GM23248 (cell line): ENCODE data around the gene PCDHAC1. TPM values are rescaled to one million over a fixed set of nuclear protein-coding genes. Genes with fewer than 3 reads are reported as not detected.

Experiments used
- DNase-seq: peaks from one replicate; pipeline ENCODE4 v3.0.0-alpha.2; 2015
- H2AFZ ChIP-seq: fragments of 200-600 bp; sonication (generic); 2 replicates; pipeline ENCODE4 v1.6.1; 2016; ENCODE audit warnings: antibody characterized with exemption
- H3F3A ChIP-seq: fragments of 200-600 bp; sonication (generic); 2 replicates; pipeline ENCODE4 v1.6.1; 2016; ENCODE audit warnings: mild to moderate bottlenecking, antibody characterized with exemption, mixed run types; ENCODE audit not compliant: insufficient read depth
- H3K27ac ChIP-seq: fragments of 200-600 bp; sonication (generic); 2 replicates; pipeline ENCODE4 v1.5.1; 2016; ENCODE audit warnings: mild to moderate bottlenecking
- H3K27me3 ChIP-seq: fragments of 200-600 bp; sonication (generic); replicated peaks from 2 replicates; pipeline ENCODE4 v1.6.1; 2016; ENCODE audit warnings: mild to moderate bottlenecking; ENCODE audit not compliant: insufficient read depth
- H3K36me3 ChIP-seq: fragments of 200-600 bp; sonication (generic); 2 replicates; pipeline ENCODE4 v1.6.1; 2016; ENCODE audit warnings: low read depth, mild to moderate bottlenecking
- H3K4me1 ChIP-seq: fragments of 200-600 bp; sonication (generic); 2 replicates; pipeline ENCODE4 v1.6.1; 2016; ENCODE audit warnings: mild to moderate bottlenecking; ENCODE audit not compliant: insufficient read depth
- H3K4me2 ChIP-seq: fragments of 200-600 bp; sonication (generic); one replicate; pipeline ENCODE4 v1.6.1; 2016; ENCODE audit warnings: mild to moderate bottlenecking; ENCODE audit not compliant: unreplicated experiment
- H3K4me3 ChIP-seq: fragments of 200-600 bp; sonication (generic); 2 replicates; pipeline ENCODE4 v1.5.1; 2016; ENCODE audit warnings: mild to moderate bottlenecking
- H3K79me2 ChIP-seq: fragments of 200-600 bp; sonication (generic); 2 replicates; pipeline ENCODE4 v1.6.1; 2016; ENCODE audit warnings: mild to moderate bottlenecking; ENCODE audit not compliant: insufficient read depth
- H3K9ac ChIP-seq: fragments of 200-600 bp; sonication (generic); 2 replicates; pipeline ENCODE4 v1.6.1; 2016; ENCODE audit warnings: mild to moderate bottlenecking
- H3K9me2 ChIP-seq: fragments of 200-600 bp; sonication (generic); 2 replicates; pipeline ENCODE4 v1.6.1; 2016; ENCODE audit warnings: mixed run types, mild to moderate bottlenecking, moderate library complexity; ENCODE audit not compliant: insufficient read depth
- H3K9me3 ChIP-seq: fragments of 200-600 bp; sonication (generic); one replicate; pipeline ENCODE4 v1.6.1; 2017; ENCODE audit warnings: low read depth
- H4K20me1 ChIP-seq: fragments of 200-600 bp; sonication (generic); 2 replicates; pipeline ENCODE4 v1.6.0; 2016; ENCODE audit not compliant: insufficient read depth
- EZH2 ChIP-seq: fragments of 200-600 bp; sonication (generic); IDR thresholded peaks from 2 replicates; pipeline ENCODE4 v1.6.1; 2018; ENCODE audit warnings: antibody characterized with exemption, mild to moderate bottlenecking; ENCODE audit not compliant: insufficient read depth, poor library complexity, severe bottlenecking
- EZH2phosphoT487 ChIP-seq: fragments of 200-600 bp; sonication (generic); IDR thresholded peaks from 2 replicates; pipeline ENCODE4 v1.6.1; 2018; ENCODE audit warnings: antibody characterized with exemption, moderate library complexity, mild to moderate bottlenecking, low read depth; ENCODE audit not compliant: insufficient read depth
- WGBS, 2 experiments: methylation state at CpG; one replicate each; pipeline ENCODE4 v1.1.6; 2015 to 2017; ENCODE audit warnings: low lambda C conversion rate in 2 of 2, low coverage in 1 of 2; ENCODE audit errors: missing lambda C conversion rate in 2 of 2; 5-methylcytosine and 5-hydroxymethylcytosine counted together
- in situ Hi-C: fragments of 300-500 bp; cut with MboI; formaldehyde crosslinking; loops from 2 replicates; pipeline ENCODE4 v1.15.0; 2020
- polyA plus RNA-seq: library from polyadenylated mRNA; unstranded; fragments of >200 nt; fragmentation: Nextera tagmentation; extraction: Ambion mirVana; gene quantifications from 2 replicates; pipeline ENCODE4 v1.2.1, GENCODE V29; 2016
- total RNA-seq: library from RNA; depleted of rRNA; stranded (reverse); fragments of >200 nt; shearing (Covaris generic); gene quantifications from 2 replicates; pipeline ENCODE4 v1.2.3, GENCODE V29; 2014

The PCDHAC1 gene
- total and polyA plus RNA-seq, 2 experiments from 2014 or later = not detected

DNA sequence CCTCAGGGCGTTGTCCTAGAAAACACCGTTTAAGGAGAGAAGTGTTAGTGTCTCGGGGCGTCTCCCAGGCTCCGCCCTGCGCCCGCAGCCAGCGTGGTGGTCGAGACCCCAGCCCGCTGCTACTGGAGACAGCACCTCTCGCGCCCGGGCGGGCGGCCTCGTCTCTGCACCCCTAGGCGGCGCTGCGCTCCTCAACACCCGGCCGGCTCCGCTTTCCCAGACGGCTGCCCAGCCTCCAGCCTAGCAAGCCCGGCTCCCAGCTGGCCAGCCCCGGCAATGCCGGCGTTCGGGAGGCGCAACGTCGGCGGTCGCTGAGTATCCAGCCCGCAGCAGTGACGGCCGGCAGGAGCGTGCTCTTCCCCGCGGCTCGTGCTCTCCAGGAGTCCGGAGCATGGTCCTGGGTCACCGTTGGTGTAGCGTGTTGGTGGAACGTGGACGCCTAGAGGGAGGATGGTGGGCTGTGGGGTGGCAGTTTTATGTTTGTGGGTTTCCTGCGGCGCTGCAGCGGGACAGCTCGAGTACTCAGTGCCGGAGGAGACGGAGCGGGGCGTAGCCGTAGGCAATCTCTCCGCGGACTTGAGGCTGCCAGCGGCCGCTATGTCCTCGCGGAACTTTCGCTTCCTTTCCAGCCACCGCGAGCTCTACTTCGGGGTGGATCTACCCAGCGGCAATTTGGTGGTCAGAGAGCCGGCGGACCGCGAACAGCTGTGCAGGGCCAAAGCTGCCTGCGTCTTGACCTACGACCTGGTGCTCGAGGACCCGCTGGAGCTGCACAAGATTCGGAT lies 536 bp downstream of the PCDHAC1 start:
- 4 to 5% methylated on average over 66 to 73 of the region's 74 CpGs for whole genome bisulfite sequencing, 2 experiments
- Histone ChIP-seq H3K4me1 (no peaks in the 10 kb centered on the region), H3K36me3 (no peaks in the 10 kb centered on the region), H3K27me3 (peaks cover 12% of the 10 kb centered on the region), H3K79me2 (no peaks in the 10 kb centered on the region), H2AFZ (peak overlapping the region; percentile 67), H3K4me2 (peak overlapping the region; percentile 39), H4K20me1 (no peaks in the 10 kb centered on the region), H3K9ac (no peak overlapping the region), H3K27ac (no peak overlapping the region), H3K9me3 (no peaks in the 10 kb centered on the region), H3K9me2 (no peaks in the 10 kb centered on the region), H3K4me3 (peak overlapping the region; percentile 42), H3F3A (no peaks in the 10 kb centered on the region)
- in situ Hi-C loops = no loop called here
- no peak for TF ChIP-seq EZH2phosphoT487
- TF ChIP-seq EZH2 = no peak
- peak; percentile 70 for DNase-seq

DNA sequence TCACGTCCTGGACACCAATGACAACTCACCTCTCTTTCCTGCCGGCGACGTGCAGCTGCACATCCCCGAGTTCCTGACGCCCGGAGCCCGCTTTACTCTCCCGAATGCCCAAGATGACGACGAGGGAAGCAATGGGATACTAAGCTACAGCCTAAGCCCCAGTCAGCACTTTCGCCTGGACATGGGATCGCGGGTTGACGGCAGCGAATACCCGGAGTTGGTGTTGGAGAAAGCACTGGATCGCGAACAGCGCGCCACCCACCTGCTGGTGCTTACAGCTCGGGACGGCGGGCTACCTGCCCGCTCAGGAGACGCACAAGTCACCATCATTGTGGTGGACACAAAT lies 1.1 kb downstream of the PCDHAC1 start:
- H3K4me2 ChIP-seq = no peak overlapping the region
- H3F3A ChIP-seq = no peaks in the 10 kb centered on the region
- no peak overlapping the region for H3K27ac ChIP-seq
- no peaks in the 10 kb centered on the region for H3K4me1 ChIP-seq
- H3K9me2 ChIP-seq = no peaks in the 10 kb centered on the region
- H3K27me3 ChIP-seq = peaks cover 12% of the 10 kb centered on the region
- no peak overlapping the region for H3K9ac ChIP-seq
- H4K20me1 ChIP-seq = no peaks in the 10 kb centered on the region
- H3K36me3 ChIP-seq = no peaks in the 10 kb centered on the region
- in situ Hi-C loops = no loop called here
- DNase-seq = no peak
- H3K4me3 ChIP-seq = peak overlapping the region; percentile 42
- WGBS, 2 experiments = 8 to 10% methylated on average over 26 of the region's 26 CpGs
- H2AFZ ChIP-seq = peak overlapping the region; percentile 67; the same call in 1 of the 2 replicates
- H3K79me2 ChIP-seq = no peaks in the 10 kb centered on the region
- H3K9me3 ChIP-seq = no peaks in the 10 kb centered on the region
- no peak for TF ChIP-seq EZH2
- no peak for TF ChIP-seq EZH2phosphoT487

DNA sequence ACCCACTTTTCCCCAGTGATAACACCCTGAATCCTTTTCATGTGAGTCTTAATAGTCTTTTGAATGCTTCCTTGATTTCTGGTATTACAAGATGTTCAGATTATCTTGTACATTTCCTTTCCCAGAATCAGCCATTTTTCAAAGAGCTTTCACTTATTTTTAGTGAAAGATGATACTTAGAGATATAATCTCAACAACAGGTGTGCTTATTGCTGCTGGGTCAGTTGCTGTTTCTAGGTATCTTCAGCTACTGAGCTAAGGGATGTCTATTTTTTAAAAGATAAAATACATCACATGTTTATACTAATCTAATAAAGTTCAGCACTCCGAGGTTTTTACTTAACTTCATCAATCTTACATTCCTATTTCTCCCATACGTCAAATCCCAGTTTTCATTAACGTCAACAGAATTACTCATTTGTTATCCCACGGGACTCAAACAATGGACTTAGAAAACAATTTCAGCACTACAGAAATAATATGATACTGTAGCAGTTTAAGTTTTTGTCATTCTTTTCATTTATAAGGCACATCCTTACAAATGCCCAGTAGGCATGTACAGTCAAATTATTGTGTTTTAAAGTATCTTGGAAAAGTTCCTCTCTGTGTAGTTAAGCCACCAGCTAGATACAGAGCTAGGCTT lies 9.0 kb downstream of the PCDHAC1 start:
- H3K4me3 ChIP-seq = no peak overlapping the region
- H3K9me3 ChIP-seq = no peaks in the 10 kb centered on the region
- no peak overlapping the region for H2AFZ ChIP-seq
- H3K27ac ChIP-seq = no peak overlapping the region
- 23 to 32% methylated on average over 4 of the region's 4 CpGs for WGBS, 2 experiments
- no peak for TF ChIP-seq EZH2phosphoT487
- no peak for TF ChIP-seq EZH2
- H3K9ac ChIP-seq = no peak overlapping the region
- H3K27me3 ChIP-seq = no peaks in the 10 kb centered on the region
- no peaks in the 10 kb centered on the region for H3K79me2 ChIP-seq
- H3K4me2 ChIP-seq = no peak overlapping the region
- H4K20me1 ChIP-seq = no peaks in the 10 kb centered on the region
- no peak for DNase-seq
- H3K36me3 ChIP-seq = no peaks in the 10 kb centered on the region
- in situ Hi-C loops = no loop called here
- no peaks in the 10 kb centered on the region for H3K9me2 ChIP-seq
- no peaks in the 10 kb centered on the region for H3F3A ChIP-seq
- H3K4me1 ChIP-seq = no peaks in the 10 kb centered on the region

DNA sequence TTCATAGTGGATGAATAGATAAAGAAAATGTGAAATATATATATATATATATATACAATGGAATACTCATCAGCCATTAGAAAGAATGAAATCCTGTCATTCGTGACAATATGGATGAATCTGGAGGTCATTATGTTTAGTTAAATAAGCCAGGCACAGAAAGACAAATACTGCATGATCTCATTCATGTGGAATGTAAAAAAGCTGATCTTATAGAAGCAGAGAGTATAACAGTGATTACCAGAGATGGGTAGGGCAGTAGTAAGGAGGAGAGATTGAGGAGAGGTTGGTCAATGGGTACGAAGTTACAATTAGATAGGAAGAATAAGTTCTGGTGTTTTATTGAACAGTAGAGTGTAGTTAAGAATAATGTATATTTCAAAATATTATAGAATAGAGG lies 20.5 kb downstream of the PCDHAC1 start:
- whole genome bisulfite sequencing, 2 experiments = 16 to 19% methylated on average over 2 of the region's 2 CpGs
- in situ Hi-C loops = no loop called here
- no peak overlapping the region for H2AFZ ChIP-seq

More for the DNA sequence above, 20.5 kb downstream of the PCDHAC1 start:
- H3K9me2 ChIP-seq = no peaks in the 10 kb centered on the region
- no peaks in the 10 kb centered on the region for H3K79me2 ChIP-seq
- H3K36me3 ChIP-seq = no peaks in the 10 kb centered on the region
- no peak overlapping the region for H3K4me3 ChIP-seq
- no peak overlapping the region for H3K27ac ChIP-seq
- H4K20me1 ChIP-seq = no peaks in the 10 kb centered on the region
- no peaks in the 10 kb centered on the region for H3F3A ChIP-seq
- H3K9me3 ChIP-seq = no peaks in the 10 kb centered on the region
- H3K4me1 ChIP-seq = no peaks in the 10 kb centered on the region
- H3K4me2 ChIP-seq = no peak overlapping the region
- H3K9ac ChIP-seq = no peak overlapping the region
- TF ChIP-seq EZH2phosphoT487 (no peak), EZH2 (no peak)
- no peaks in the 10 kb centered on the region for H3K27me3 ChIP-seq
- no peak for DNase-seq
